Measurements from ENCODE around the gene FTO.

FTO gene

GRCh38 chr16:53782148-53782547 lies 78.2 kb downstream of the FTO start:
- no peak for DNase-seq (ENCODE audit: low spot score)

- DNase-seq (ENCODE audit: low spot score), result no peak
These were observed 80.3 kb downstream of the FTO start for GRCh38 chr16:53784291-53784690.

GRCh38 chr16:53785044-53785443 lies 81.1 kb downstream of the FTO start:
- no peak for DNase-seq (ENCODE audit: low spot score)

- no peak for DNase-seq (ENCODE audit: low spot score)
These were observed 82.0 kb downstream of the FTO start for GRCh38 chr16:53785916-53786315.

GRCh38 chr16:53787423-53787822 lies 83.5 kb downstream of the FTO start:
- no peak for DNase-seq (ENCODE audit: low spot score)

- no peak for DNase-seq (ENCODE audit: low spot score)
These were observed 85.2 kb downstream of the FTO start for GRCh38 chr16:53789137-53789536.

GRCh38 chr16:53792161-53792951 lies 88.4 kb downstream of the FTO start:
- DNase-seq (ENCODE audit: low spot score), result no peak

- DNase-seq (ENCODE audit: low spot score), result no peak
These were observed 99.5 kb downstream of the FTO start for GRCh38 chr16:53803451-53803850.

GRCh38 chr16:53803998-53804397 lies 100.0 kb downstream of the FTO start:
- no peak for DNase-seq (ENCODE audit: low spot score)

- no peak for DNase-seq (ENCODE audit: low spot score)
These were observed 100.5 kb downstream of the FTO start for GRCh38 chr16:53804467-53804866.

- DNase-seq (ENCODE audit: low spot score), result no peak
These were observed 101.2 kb downstream of the FTO start for GRCh38 chr16:53805113-53805512.

GRCh38 chr16:53805752-53806151 lies 101.8 kb downstream of the FTO start:
- DNase-seq (ENCODE audit: low spot score), result no peak

- no peak for DNase-seq (ENCODE audit: low spot score)
These were observed 105.4 kb downstream of the FTO start for GRCh38 chr16:53809088-53809932.

GRCh38 chr16:53812914-53813313 lies 109.0 kb downstream of the FTO start:
- DNase-seq (ENCODE audit: low spot score), result no peak

GRCh38 chr16:53814801-53815200 lies 110.8 kb downstream of the FTO start:
- no peak for DNase-seq (ENCODE audit: low spot score)

- no peak for DNase-seq (ENCODE audit: low spot score)
These were observed 112.4 kb downstream of the FTO start for GRCh38 chr16:53816211-53816836.

GRCh38 chr16:53817117-53817755 lies 113.3 kb downstream of the FTO start:
- DNase-seq (ENCODE audit: low spot score), result no peak

- DNase-seq (ENCODE audit: low spot score), result no peak
These were observed 114.0 kb downstream of the FTO start for GRCh38 chr16:53817812-53818550.

- no peak for DNase-seq (ENCODE audit: low spot score)
These were observed 117.5 kb downstream of the FTO start for GRCh38 chr16:53821487-53821886.

- DNase-seq (ENCODE audit: low spot score), result no peak
These were observed 118.1 kb downstream of the FTO start for GRCh38 chr16:53821957-53822625.

- DNase-seq (ENCODE audit: low spot score), result no peak
These were observed 119.1 kb downstream of the FTO start for GRCh38 chr16:53822936-53823529.
